CD4-positive, alpha-beta T cell treated with Interleukin-17A for 4 hours (primary cell): ENCODE measurements around the gene RALGPS1.

Experiments
- DNase-seq: peaks from one replicate; pipeline ENCODE4 v3.0.0-alpha.2; 2020; ENCODE audit warnings: mixed read lengths

The RALGPS1 gene

DNA sequence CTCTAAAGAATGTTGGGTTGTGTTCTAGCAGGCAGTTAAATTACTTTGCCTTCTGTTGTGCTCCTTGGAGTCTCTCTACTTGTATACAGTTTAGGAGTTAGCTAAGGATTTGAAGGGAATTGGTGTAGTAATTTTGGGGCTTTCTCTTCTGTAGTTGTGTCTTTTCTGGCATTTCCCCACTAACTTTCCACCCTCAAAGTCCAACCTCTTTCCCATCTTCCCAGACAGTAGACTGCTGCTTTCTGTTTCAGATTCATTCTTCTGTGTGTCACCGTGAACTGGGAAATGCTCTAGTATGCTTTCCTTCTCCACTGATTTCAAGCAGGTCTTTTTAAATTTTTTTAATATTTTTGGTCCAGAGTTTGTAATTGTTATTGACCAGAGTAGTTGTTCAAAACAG is 212.4 kb downstream of the RALGPS1 start:
- DNase-seq: no peak

- DNase-seq: no peak
These were observed 213.9 kb downstream of the RALGPS1 start for GRCh38 chr9:127128341-127129072.

- no peak for DNase-seq
These were observed 214.6 kb downstream of the RALGPS1 start for GRCh38 chr9:127129073-127129717.

DNA sequence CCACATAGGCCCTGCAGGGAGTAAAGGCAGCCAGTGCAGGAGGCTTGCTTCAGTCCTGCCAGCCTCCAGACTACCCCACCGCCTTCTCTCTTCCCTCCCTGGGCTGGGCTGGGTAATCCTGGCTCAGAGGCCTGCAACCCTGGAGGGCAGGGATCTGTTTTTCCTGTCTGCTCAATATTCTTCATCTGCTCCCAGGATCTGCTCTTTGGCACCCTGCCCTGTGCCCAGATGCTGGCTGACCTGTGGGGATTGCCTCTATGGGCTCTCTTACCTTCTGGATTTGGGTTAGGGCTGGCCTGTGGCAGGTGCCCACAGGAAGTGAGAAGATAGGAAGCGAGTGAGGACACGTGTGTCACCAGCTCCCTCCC is 215.1 kb downstream of the RALGPS1 start:
- DNase-seq: no peak

DNA sequence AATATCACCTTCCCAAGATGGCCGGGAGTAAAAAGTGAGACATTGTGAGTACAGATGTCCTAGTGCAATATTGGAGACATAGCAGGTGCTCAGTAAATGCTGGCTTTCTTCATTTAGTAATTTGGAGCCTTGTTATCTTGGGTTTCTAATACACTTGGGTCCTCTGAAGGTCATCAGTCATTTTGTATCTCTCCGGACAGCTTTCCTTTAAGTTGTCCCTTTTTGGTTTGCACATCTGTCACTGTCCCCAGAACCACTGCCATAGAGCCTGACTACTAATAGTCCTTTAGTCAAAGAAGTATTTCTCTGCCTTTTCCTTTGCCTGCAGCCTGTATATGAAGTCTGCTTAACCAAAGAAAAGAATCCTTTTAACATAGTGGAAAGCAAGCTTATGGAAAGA is 215.7 kb downstream of the RALGPS1 start:
- no peak for DNase-seq

- DNase-seq: no peak
These were observed 216.3 kb downstream of the RALGPS1 start for GRCh38 chr9:127130661-127131538.

- no peak for DNase-seq
These were observed 217.3 kb downstream of the RALGPS1 start for GRCh38 chr9:127131871-127132270.

GRCh38 chr9:127132375-127132774 is 217.8 kb downstream of the RALGPS1 start:
- DNase-seq: no peak

DNA sequence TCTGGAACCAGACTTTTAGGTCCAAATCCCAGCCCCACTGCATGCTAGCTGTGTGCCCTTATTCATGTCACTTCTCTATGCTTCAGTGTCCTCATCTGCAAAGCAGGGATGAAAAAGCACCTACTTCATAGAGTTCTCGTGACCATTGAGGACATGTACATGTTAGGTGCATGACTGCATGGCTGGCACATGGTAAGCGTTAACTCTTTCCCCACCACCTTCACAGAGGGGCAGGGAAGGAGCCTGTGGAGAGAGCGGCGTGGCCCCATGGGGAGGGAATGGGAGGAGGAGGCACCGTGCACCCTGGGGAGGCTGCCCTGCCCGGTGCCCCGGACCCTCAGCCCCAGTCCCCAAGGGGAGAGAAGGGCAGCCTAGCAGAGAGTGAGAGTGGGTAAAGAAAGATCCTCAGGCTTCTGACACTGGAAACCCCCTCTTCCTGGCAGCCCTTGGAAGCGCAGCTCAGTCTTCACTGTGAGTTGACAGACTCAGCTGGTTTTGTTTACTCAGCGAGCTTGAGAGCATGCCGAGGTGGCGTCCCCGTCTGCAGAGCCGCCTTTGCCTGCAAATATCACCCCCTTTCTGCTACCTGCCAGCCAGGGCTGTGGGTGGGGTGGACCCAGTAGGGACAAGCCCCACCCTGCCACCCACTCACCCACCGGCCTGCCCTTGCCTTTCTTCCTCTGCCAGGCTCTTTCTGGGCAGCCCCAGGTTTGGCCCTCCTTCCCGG is 218.5 kb downstream of the RALGPS1 start:
- DNase-seq: no peak

GRCh38 chr9:127133739-127134167 is 219.2 kb downstream of the RALGPS1 start:
- no peak for DNase-seq

- no peak for DNase-seq
These were observed 220.6 kb downstream of the RALGPS1 start for GRCh38 chr9:127135056-127135745.

GRCh38 chr9:127136081-127136879 is 221.7 kb downstream of the RALGPS1 start:
- no peak for DNase-seq

- DNase-seq: no peak
These were observed 222.5 kb downstream of the RALGPS1 start for GRCh38 chr9:127136880-127137639.

DNA sequence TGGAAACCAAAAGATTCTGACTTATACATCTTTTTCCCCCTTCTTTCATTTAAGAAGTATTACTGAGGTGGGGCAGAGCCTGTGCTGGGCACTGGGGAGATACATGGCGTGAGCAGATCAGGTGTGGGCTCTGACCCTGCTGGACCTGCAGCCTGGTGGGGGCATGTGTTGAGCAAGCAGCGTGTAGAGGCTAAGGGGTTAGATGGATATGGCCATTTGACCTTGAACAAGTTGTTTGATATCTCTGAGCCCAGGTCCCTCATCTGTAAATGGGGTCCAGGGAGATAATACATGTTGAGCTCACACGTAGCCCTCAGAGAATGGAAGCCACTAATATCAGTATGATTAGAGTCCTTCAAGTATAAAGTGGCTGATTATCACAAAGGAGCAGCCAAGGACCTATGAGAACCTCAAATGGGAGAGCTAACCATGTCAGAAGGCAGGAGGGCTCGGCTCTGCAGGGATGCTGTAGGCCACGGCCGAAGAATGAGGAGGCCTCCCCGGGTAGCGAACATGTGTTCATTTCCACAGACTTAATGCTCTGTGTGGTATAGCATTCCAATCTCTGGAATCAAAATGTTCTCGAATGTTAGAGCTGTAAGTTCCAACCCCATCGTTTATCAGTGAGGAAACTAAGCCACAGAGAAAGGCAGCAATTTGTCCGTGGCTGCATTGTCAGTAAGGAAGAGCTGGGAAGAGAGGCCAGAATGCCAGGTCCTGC is 223.2 kb downstream of the RALGPS1 start:
- DNase-seq: no peak

DNA sequence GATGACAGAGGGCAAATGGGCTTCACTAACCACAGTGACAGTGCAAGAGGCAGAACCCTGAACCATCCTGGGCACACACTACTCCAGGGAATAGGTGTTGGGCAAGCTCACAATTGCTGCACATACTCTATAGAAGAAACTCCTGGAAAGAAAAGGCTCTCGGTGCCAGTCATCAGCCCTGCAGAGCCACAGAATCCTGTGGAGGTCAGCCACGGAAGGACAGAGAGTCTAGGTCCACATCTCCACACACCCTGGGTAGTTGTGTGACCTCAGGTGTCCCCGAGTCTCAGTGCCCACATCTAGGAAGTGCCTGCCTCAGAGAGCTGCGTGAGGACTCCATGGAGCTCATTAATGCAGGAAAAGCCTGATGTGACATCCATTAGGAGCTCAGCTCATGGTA is 223.9 kb downstream of the RALGPS1 start:
- no peak for DNase-seq

GRCh38 chr9:127139071-127139731 is 224.6 kb downstream of the RALGPS1 start:
- no peak for DNase-seq

DNA sequence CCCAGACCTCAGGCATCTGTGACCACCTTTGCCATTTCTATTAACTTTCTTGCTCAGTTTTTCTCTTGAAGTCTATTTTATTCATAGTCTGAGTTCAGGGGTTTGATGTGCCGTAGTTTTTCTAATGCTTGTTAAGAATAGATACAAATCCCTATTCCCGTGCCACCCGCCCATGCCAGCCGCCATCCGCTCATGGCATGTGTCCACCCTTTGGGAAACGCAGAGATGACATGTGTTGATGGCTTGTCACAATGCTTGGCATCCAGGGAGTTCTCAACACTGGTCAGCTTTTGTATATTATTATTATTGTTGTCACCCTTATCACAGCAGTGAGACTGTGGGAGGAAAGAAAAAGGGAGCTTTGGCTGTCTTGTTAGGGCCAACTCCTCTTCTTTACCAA is 225.2 kb downstream of the RALGPS1 start:
- DNase-seq: no peak

DNA sequence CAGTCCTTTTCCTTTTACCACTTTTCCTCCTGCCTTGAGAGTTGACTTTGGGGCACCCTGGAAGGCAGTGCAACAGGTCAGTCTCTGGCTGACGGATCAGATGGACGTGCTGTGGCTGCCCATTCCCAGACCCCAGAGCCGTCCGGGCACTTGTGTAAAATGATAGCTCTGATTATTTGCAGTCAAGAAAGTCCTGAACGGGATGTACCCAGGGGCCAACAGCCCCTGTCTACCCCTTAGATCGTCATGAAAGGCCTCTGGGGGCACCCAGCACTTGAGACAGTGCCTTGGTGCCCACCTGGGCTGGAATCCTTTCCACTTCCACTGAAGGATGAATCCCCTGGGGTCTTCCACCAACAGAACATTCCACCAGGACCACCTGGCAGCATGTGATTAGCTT is 225.6 kb downstream of the RALGPS1 start:
- no peak for DNase-seq
